Naive thymus-derived CD4-positive, alpha-beta T cell (primary cell): ENCODE data around the gene CLDN15. TPM values are rescaled to one million over a fixed set of nuclear protein-coding genes. Genes with fewer than 3 reads are reported as not detected.

Experiments used
- ATAC-seq: fragments of 150-1000 bp; cut with Tn5 transposase; 2 replicates; pipeline ENCODE4 v1.10.0; 2021; ENCODE audit warnings: mild to moderate bottlenecking, moderate library complexity
- CTCF ChIA-PET: fragments of 350-600 bp; sonication (Branson Sonifier 250); formaldehyde crosslinking; loops from one replicate; lab custom pipeline; 2021; ENCODE audit warnings: antibody characterized with exemption; lab: Charles Lee
- POLR2A ChIA-PET: fragments of 350-600 bp; sonication (Branson Sonifier 250); formaldehyde crosslinking; loops from one replicate; lab custom pipeline; 2021; ENCODE audit warnings: antibody characterized with exemption, inconsistent platforms; lab: Charles Lee
- DNase-seq, 9 donors: peaks; one replicate each; pipeline versions ENCODE4 v3.0.0 to v3.0.0-alpha.2; 2020 to 2022; ENCODE audit warnings: mixed read lengths in 1 of 9
- H3K27ac ChIP-seq: one replicate; pipeline ENCODE4 v1.7.0; 2013; ENCODE audit warnings: mild to moderate bottlenecking, low read depth, low read length, moderate library complexity
- H3K27me3 ChIP-seq, 2 donors: one replicate each; pipeline ENCODE4 v1.7.0; 2013; ENCODE audit warnings: low read length in 2 of 2, mild to moderate bottlenecking in 2 of 2, moderate library complexity in 2 of 2; ENCODE audit not compliant: control insufficient read depth in 2 of 2, insufficient read depth in 2 of 2
- H3K36me3 ChIP-seq, 3 experiments: 1 replicate in 2 of 3; 2 replicates in 1 of 3; pipeline ENCODE4 v1.7.0; 2013; ENCODE audit warnings: low read length in 3 of 3, mild to moderate bottlenecking in 3 of 3, moderate library complexity in 1 of 3; ENCODE audit not compliant: insufficient read depth in 3 of 3, control insufficient read depth in 2 of 3
- H3K4me1 ChIP-seq, 2 donors: one replicate each; pipeline ENCODE4 v1.7.0; 2013; ENCODE audit warnings: low read length in 2 of 2, mild to moderate bottlenecking in 2 of 2, moderate library complexity in 1 of 2; ENCODE audit not compliant: control insufficient read depth in 2 of 2, insufficient read depth in 2 of 2
- H3K4me3 ChIP-seq: 2 replicates; pipeline ENCODE4 v1.7.0; 2013; ENCODE audit warnings: mild to moderate bottlenecking, low read length
- H3K9me3 ChIP-seq, 3 experiments: 1 replicate in 2 of 3; 2 replicates in 1 of 3; pipeline ENCODE4 v1.7.0; 2013; ENCODE audit warnings: low read length in 3 of 3; ENCODE audit not compliant: control insufficient read depth in 2 of 3
- H3K27ac Mint-ChIP-seq, 9 donors: one replicate each; pipeline ENCODE4 v1.8.0; 2020 to 2022; ENCODE audit warnings: mixed read lengths in 9 of 9, mild to moderate bottlenecking in 8 of 9, moderate library complexity in 5 of 9, inconsistent platforms in 2 of 9
- H3K27me3 Mint-ChIP-seq, 5 donors: one replicate each; pipeline ENCODE4 v1.8.0; 2021 to 2022; ENCODE audit warnings: mixed read lengths in 5 of 5, mild to moderate bottlenecking in 1 of 5
- H3K36me3 Mint-ChIP-seq, 5 donors: one replicate each; pipeline ENCODE4 v1.8.0; 2020 to 2022; ENCODE audit warnings: mixed read lengths in 5 of 5, mild to moderate bottlenecking in 3 of 5, inconsistent platforms in 1 of 5
- H3K4me1 Mint-ChIP-seq, 7 donors: one replicate each; pipeline ENCODE4 v1.8.0; 2020 to 2022; ENCODE audit warnings: mixed read lengths in 7 of 7, mild to moderate bottlenecking in 3 of 7, inconsistent platforms in 1 of 7
- H3K4me3 Mint-ChIP-seq, 10 donors: one replicate each; pipeline ENCODE4 v1.8.0; 2020 to 2022; ENCODE audit warnings: mild to moderate bottlenecking in 10 of 10, mixed read lengths in 10 of 10, moderate library complexity in 6 of 10, inconsistent platforms in 2 of 10
- H3K9me3 Mint-ChIP-seq, 11 donors: one replicate each; pipeline ENCODE4 v1.8.0; 2020 to 2022; ENCODE audit warnings: mixed read lengths in 11 of 11, mild to moderate bottlenecking in 4 of 11, inconsistent platforms in 1 of 11, moderate library complexity in 1 of 11
- intact Hi-C, 2 donors: fragments of 100-400 bp; cut with micrococcal nuclease; formaldehyde crosslinking; loops; one replicate each; pipeline ENCODE4 v1.15.1; 2023
- polyA plus RNA-seq, 2 donors: library from polyadenylated mRNA; unstranded; fragments of 300-500 nt; fragmentation: Illumina TruSeq; gene quantifications; one replicate each; pipeline ENCODE4 v1.2.3, GENCODE V29; 2021
- total RNA-seq, 6 experiments: library from RNA in 5 of 6; stranded (reverse) in 5 of 6; gene quantifications; 1 replicate in 5 of 6; 2 replicates in 1 of 6; pipeline ENCODE4 v1.2.3 and lab custom pipeline; 2021 to 2026

CLDN15 gene
- total and polyA plus RNA-seq, 7 experiments from 2014 or later, result 0.51 to 58.6 (median 23.3) TPM

GRCh38 chr7:101186194-101186593 lies 51.4 kb downstream of the CLDN15 start:
- no peak overlapping the region for H3K4me3 ChIP-seq
- no peaks in the 10 kb centered on the region for H3K4me1 ChIP-seq
- Mint-ChIP-seq H3K4me1 (peaks cover 0 to 7% (median 4%) of the 10 kb centered on the region in 7 donors), H3K9me3 (peaks cover 0 to 2% (median 0%) of the 10 kb centered on the region in 11 donors), H3K27ac (no peak overlapping the region), H3K27me3 (peaks cover 22 to 39% (median 25%) of the 10 kb centered on the region in 5 donors), H3K4me3 (no peak overlapping the region), H3K36me3 (peaks cover 0 to 5% (median 0%) of the 10 kb centered on the region in 5 donors)
- H3K36me3 ChIP-seq, result no peaks in the 10 kb centered on the region
- no peaks in the 10 kb centered on the region for H3K27me3 ChIP-seq
- intact Hi-C loops, result no loop called here
- POLR2A ChIA-PET, result no interaction called here
- no peaks in the 10 kb centered on the region for H3K9me3 ChIP-seq
- no peak overlapping the region for H3K27ac ChIP-seq
- CTCF ChIA-PET, result interaction anchor here (0.7 kb wide), 1 partner anchor 42 kb away, joined by 4 read pairs; no protein-coding TSS in a partner anchor
- DNase-seq (no peak), ATAC-seq (no peak)

GRCh38 chr7:101185258-101185839 lies 52.3 kb downstream of the CLDN15 start:
- no peak for ATAC-seq
- Histone ChIP-seq H3K36me3 (no peaks in the 10 kb centered on the region), H3K4me3 (no peak overlapping the region), H3K4me1 (no peaks in the 10 kb centered on the region), H3K27ac (no peak overlapping the region), H3K9me3 (no peaks in the 10 kb centered on the region), H3K27me3 (peaks cover 0 to 5% of the 10 kb centered on the region in 2 donors)
- Mint-ChIP-seq H3K27ac (no peak overlapping the region), H3K9me3 (peaks cover 0 to 3% (median 0%) of the 10 kb centered on the region in 11 donors), H3K4me1 (peaks cover 0 to 11% (median 5%) of the 10 kb centered on the region in 7 donors), H3K36me3 (peaks cover 0 to 8% (median 3%) of the 10 kb centered on the region in 5 donors), H3K27me3 (peaks cover 30 to 47% (median 32%) of the 10 kb centered on the region in 5 donors), H3K4me3 (no peak overlapping the region)
- CTCF ChIA-PET, result no interaction called here
- POLR2A ChIA-PET, result no interaction called here
- intact Hi-C loops, result no loop called here
- DNase-seq, result no peak

Other genes with a start within 250 kb of the CLDN15 start
- not detected for gene MUC17, start 217.7 kb downstream of the CLDN15 start, total RNA-seq
- gene MUC17, start 217.7 kb downstream of the CLDN15 start, polyA plus RNA-seq, result not detected
- gene TRIM56, start 152.3 kb downstream of the CLDN15 start, total RNA-seq, result 10 to 100 TPM; 49.6 to 72.3 (median 68.0) TPM
- gene TRIM56, start 152.3 kb downstream of the CLDN15 start, polyA plus RNA-seq, result 10 to 100 TPM in 1 of 2 donors, 1 to 10 TPM in 1; 5.3 to 17.0 TPM
- gene SERPINE1, start 110.7 kb downstream of the CLDN15 start, total RNA-seq, result under 1 TPM in 3 of 5 experiments, not detected in 2; 0.08 to 0.56 (median 0.36) TPM
- gene SERPINE1, start 110.7 kb downstream of the CLDN15 start, polyA plus RNA-seq, result not detected
- 10 to 100 TPM in 1 of 5 experiments, 1 to 10 TPM in 4; 6.2 to 39.4 (median 8.3) TPM for gene AP1S1, start 83.3 kb downstream of the CLDN15 start, total RNA-seq
- 1 to 10 TPM; 3.3 to 6.9 TPM for gene AP1S1, start 83.3 kb downstream of the CLDN15 start, polyA plus RNA-seq
- gene VGF, start 72.2 kb downstream of the CLDN15 start, total RNA-seq, result under 1 TPM in 1 of 5 experiments, not detected in 4; 0.19 TPM
- gene VGF, start 72.2 kb downstream of the CLDN15 start, polyA plus RNA-seq, result not detected
- not detected for gene NAT16, start 57.5 kb downstream of the CLDN15 start, total RNA-seq
- not detected for gene NAT16, start 57.5 kb downstream of the CLDN15 start, polyA plus RNA-seq
- not detected for gene MOGAT3, start 36.8 kb downstream of the CLDN15 start, total RNA-seq
- not detected for gene MOGAT3, start 36.8 kb downstream of the CLDN15 start, polyA plus RNA-seq
- gene PLOD3, start 20.2 kb downstream of the CLDN15 start, total RNA-seq, result 10 to 100 TPM; 18.5 to 88.4 (median 44.2) TPM
- 10 to 100 TPM; 15.7 to 25.4 TPM for gene PLOD3, start 20.2 kb downstream of the CLDN15 start, polyA plus RNA-seq
- 10 to 100 TPM; 32.1 to 72.1 (median 37.6) TPM for gene ZNHIT1, start 19.6 kb downstream of the CLDN15 start, total RNA-seq
- 10 to 100 TPM; 39.9 to 57.3 TPM for gene ZNHIT1, start 19.6 kb downstream of the CLDN15 start, polyA plus RNA-seq
- 100 to 1,000 TPM in 4 of 5 experiments, 10 to 100 TPM in 1; 79.8 to 121 (median 107) TPM for gene FIS1, start 7.3 kb upstream of the CLDN15 start, total RNA-seq
- 100 to 1,000 TPM; 234 to 253 TPM for gene FIS1, start 7.3 kb upstream of the CLDN15 start, polyA plus RNA-seq
- gene IFT22, start 84.0 kb upstream of the CLDN15 start, total RNA-seq, result 1 to 10 TPM; 3.7 to 7.4 (median 4.8) TPM
- 10 to 100 TPM in 1 of 2 donors, 1 to 10 TPM in 1; 6.7 to 12.3 TPM for gene IFT22, start 84.0 kb upstream of the CLDN15 start, polyA plus RNA-seq
- under 1 TPM in 1 of 5 experiments, not detected in 4; 0.24 TPM for gene COL26A1, start 125.1 kb upstream of the CLDN15 start, total RNA-seq
- not detected for gene COL26A1, start 125.1 kb upstream of the CLDN15 start, polyA plus RNA-seq